NK-92 treated with Interleukin-12 subunit alpha and Interleukin-12 subunit beta, amount 100 ng/mL, for 24 hours (cell line): ENCODE data around the gene CCDC24.
A peak's percentile ranks its signal among the peaks of the same experiment; 100 is the strongest.

Source experiments
- DNase-seq: peaks from one replicate; lab custom pipeline; 2025; lab: John Stamatoyannopoulos, UW

Gene CCDC24

GRCh38 chr1:43963006-43963405 lies 28.4 kb upstream of the CCDC24 start:
- no peak for DNase-seq

GRCh38 chr1:43963890-43964289 lies 27.5 kb upstream of the CCDC24 start:
- DNase-seq: no peak

GRCh38 chr1:43965316-43965715 lies 26.1 kb upstream of the CCDC24 start:
- no peak for DNase-seq

GRCh38 chr1:43968348-43968948 lies 23.0 kb upstream of the CCDC24 start:
- DNase-seq: peak; percentile 17

GRCh38 chr1:43969416-43969745 lies 22.0 kb upstream of the CCDC24 start:
- DNase-seq: no peak

- DNase-seq: peak; percentile 94
Observed at GRCh38 chr1:43969746-43970466, 21.5 kb upstream of the CCDC24 start, which contains the start of gene DPH2. TSS of gene DPH2 (plus strand) at chr1:43970010. CDS start at chr1:43970176, 166 bp downstream.

GRCh38 chr1:43970502-43970901 lies 20.9 kb upstream of the CCDC24 start:
- no peak for DNase-seq

GRCh38 chr1:43970911-43971310 lies 20.5 kb upstream of the CCDC24 start:
- DNase-seq: no peak

GRCh38 chr1:43971336-43971980 lies 19.9 kb upstream of the CCDC24 start:
- no peak for DNase-seq

- no peak for DNase-seq
Observed at GRCh38 chr1:43973981-43974442, 17.4 kb upstream of the CCDC24 start.

- peak; percentile 94 for DNase-seq
Observed at GRCh38 chr1:43974443-43975248, 16.8 kb upstream of the CCDC24 start, which contains the start of gene ATP6V0B. TSS of gene ATP6V0B (plus strand) at chr1:43974960. CDS start at chr1:43975041, 81 bp downstream.

GRCh38 chr1:43975249-43975961 lies 16.0 kb upstream of the CCDC24 start:
- DNase-seq: no peak

GRCh38 chr1:43976045-43976444 lies 15.4 kb upstream of the CCDC24 start:
- no peak for DNase-seq

- DNase-seq: no peak
Observed at GRCh38 chr1:43976890-43977289, 14.5 kb upstream of the CCDC24 start.

- DNase-seq: no peak
Observed at GRCh38 chr1:43977376-43978263, 13.8 kb upstream of the CCDC24 start.

- DNase-seq: no peak
Observed at GRCh38 chr1:43978264-43978550, 13.2 kb upstream of the CCDC24 start.

- DNase-seq: no peak
Observed at GRCh38 chr1:43978551-43979260, 12.7 kb upstream of the CCDC24 start, which contains the start of gene B4GALT2. TSS of gene B4GALT2 (plus strand) at chr1:43979210. CDS start at chr1:43981161, 1,951 bp downstream.

- no peak for DNase-seq
Observed at GRCh38 chr1:43979261-43979527, 12.2 kb upstream of the CCDC24 start.

- DNase-seq: peak; percentile 60
Observed at GRCh38 chr1:43979528-43980254, 11.7 kb upstream of the CCDC24 start.
